K562 (cell line): ENCODE measurements around the gene DCHS2. TPM values are rescaled to one million over a fixed set of nuclear protein-coding genes. Genes with fewer than 3 reads are reported as not detected.

Experiments used
- ATAC-seq: fragments of 200-7000 bp; cut with Tn5 transposase; 3 replicates; pipeline ENCODE4 v1.9.1; 2020; ENCODE audit warnings: moderate library complexity
- BruUV-seq: library from RNA; stranded (reverse); fragments of 400-500 nt; replicated peaks from 2 replicates; lab custom pipeline; 2021; lab: Mats Ljungman, UMichigan
- CTCF ChIA-PET: fragments of 300-600 bp; formaldehyde crosslinking; extraction: SDS; loops from one replicate; lab custom pipeline; 2021; ENCODE audit warnings: low intra/inter-chr PET ratio; lab: Yijun Ruan, JAX
- POLR2A ChIA-PET: fragments of 300-600, 350-650 bp; sonication (Branson Sonifier 250); formaldehyde crosslinking; extraction: SDS; loops from one replicate; lab custom pipeline; 2021; ENCODE audit warnings: antibody characterized with exemption, inconsistent platforms; lab: Yijun Ruan, JAX
- DNase-seq, 4 experiments: peaks; one replicate each; pipeline versions ENCODE4 v3.0.0 to v3.0.0-alpha.2; 2011 to 2018; ENCODE audit warnings: low spot score in 3 of 4, mixed read lengths in 3 of 4; ENCODE audit errors: extremely low read depth in 1 of 4
- FAIRE-seq: peaks from 2 replicates; lab custom pipeline; 2011; peaks lifted over from hg19 to GRCh38; lab: Jason Lieb, UNC
- H2AFZ ChIP-seq: 2 replicates; pipeline ENCODE4 v1.6.0; 2011; ENCODE audit warnings: low read depth, low read length, control low read depth, inconsistent platforms
- H3K27ac ChIP-seq: fragments of 200-600 bp; 3 replicates; pipeline ENCODE4 v1.8.0; 2011; ENCODE audit warnings: low read depth, mild to moderate bottlenecking, control low read depth, inconsistent platforms, low read length, moderate library complexity, mixed read lengths; ENCODE audit errors: extremely low read depth
- H3K27me3 ChIP-seq, 2 experiments: fragments of 300-600 bp in 1 of 2; 2 replicates in 1 of 2; 3 replicates in 1 of 2; pipeline versions ENCODE4 v1.6.0 to v1.8.0; 2011; ENCODE audit warnings: inconsistent platforms in 2 of 2, low read length in 2 of 2, mild to moderate bottlenecking in 1 of 2, mixed read lengths in 1 of 2, moderate library complexity in 1 of 2; ENCODE audit not compliant: control insufficient read depth in 2 of 2, insufficient read depth in 2 of 2
- H3K36me3 ChIP-seq: fragments of 300-600 bp; 3 replicates; pipeline ENCODE4 v1.8.0; 2011; ENCODE audit warnings: mild to moderate bottlenecking, low read length, inconsistent platforms; ENCODE audit not compliant: control insufficient read depth, insufficient read depth
- H3K4me1 ChIP-seq, 2 experiments: fragments of 200-600 bp in 1 of 2; replicated peaks in 1 of 2; 2 replicates in 1 of 2; 3 replicates in 1 of 2; pipeline versions ENCODE4 v1.5.1 to v1.8.0; 2011; ENCODE audit warnings: inconsistent platforms in 2 of 2, low read length in 2 of 2, mild to moderate bottlenecking in 1 of 2, mixed read lengths in 1 of 2, moderate library complexity in 1 of 2; ENCODE audit not compliant: control insufficient read depth in 2 of 2, insufficient read depth in 2 of 2
- H3K4me2 ChIP-seq: 2 replicates; pipeline ENCODE4 v1.6.1; 2011; ENCODE audit warnings: low read length, control low read depth, inconsistent platforms, mixed read lengths; ENCODE audit not compliant: insufficient read depth
- H3K4me3 ChIP-seq: fragments of 200-600 bp; sonication (generic), shearing (Covaris generic); 2 replicates; pipeline ENCODE4 v1.5.1; 2016; ENCODE audit warnings: control low read depth, inconsistent platforms
- H3K79me2 ChIP-seq: fragments of 200-600 bp; 3 replicates; pipeline ENCODE4 v1.8.0; 2011; ENCODE audit warnings: low read length, inconsistent platforms; ENCODE audit not compliant: control insufficient read depth, insufficient read depth
- H3K9ac ChIP-seq, 2 experiments: 2 replicates each; pipeline versions ENCODE4 v1.6.0 to v1.6.1; 2011; ENCODE audit warnings: low read depth in 2 of 2, low read length in 2 of 2, control low read depth in 1 of 2, inconsistent platforms in 1 of 2, mild to moderate bottlenecking in 1 of 2, mixed read lengths in 1 of 2; ENCODE audit not compliant: insufficient read depth in 1 of 2
- H3K9me1 ChIP-seq: one replicate; pipeline ENCODE4 v1.6.0; 2011; ENCODE audit warnings: inconsistent platforms, mild to moderate bottlenecking, low read length, moderate library complexity; ENCODE audit not compliant: control insufficient read depth, insufficient read depth
- H3K9me3 ChIP-seq: replicated peaks from 2 replicates; pipeline ENCODE4 v1.5.1; 2011; ENCODE audit warnings: low read depth, low read length, inconsistent platforms; ENCODE audit not compliant: control insufficient read depth, insufficient read depth
- H4K20me1 ChIP-seq: replicated peaks from 2 replicates; pipeline ENCODE4 v1.6.1; 2011; ENCODE audit warnings: low read length, inconsistent platforms, mixed read lengths; ENCODE audit not compliant: control insufficient read depth, insufficient read depth
- BCLAF1 ChIP-seq, 2 experiments: fragments of 450-650 bp in 1 of 2; IDR thresholded peaks; 2 replicates each; pipeline ENCODE4 v1.6.1; 2011 to 2017; ENCODE audit warnings: low read depth in 2 of 2, antibody characterized with exemption in 1 of 2, borderline replicate concordance in 1 of 2, low read length in 1 of 2, mild to moderate bottlenecking in 1 of 2, mixed read lengths in 1 of 2; ENCODE audit not compliant: control insufficient read depth in 1 of 2
- DEAF1 ChIP-seq: fragments of 450-650 bp; formaldehyde crosslinking; IDR thresholded peaks from 2 replicates; pipeline ENCODE4 v1.4.0; 2020; ENCODE audit warnings: mild to moderate bottlenecking, moderate library complexity
- DPF2 ChIP-seq: fragments of 450-650 bp; IDR thresholded peaks from 2 replicates; pipeline ENCODE4 v1.6.1; 2016
- ERF ChIP-seq: fragments of 450-650 bp; formaldehyde crosslinking; IDR thresholded peaks from 2 replicates; pipeline ENCODE4 v1.4.0; 2020; ENCODE audit warnings: mild to moderate bottlenecking, mixed read lengths
- GABPB2 ChIP-seq: fragments of 250-450 bp; sonication (Bioruptor Pico); conservative IDR thresholded peaks from 2 replicates; pipeline ENCODE4 v1.5.1; 2021; ENCODE audit warnings: mild to moderate bottlenecking
- HES1 ChIP-seq: fragments of 450-650 bp; IDR thresholded peaks from 2 replicates; pipeline ENCODE4 v1.6.1; 2016; ENCODE audit warnings: low read depth, mild to moderate bottlenecking, moderate library complexity
- HNRNPLL ChIP-seq: fragments of 200-400 bp; formaldehyde crosslinking; IDR thresholded peaks from 2 replicates; pipeline ENCODE4 v1.6.1; 2017; ENCODE audit warnings: low read length, low read depth, mild to moderate bottlenecking; ENCODE audit not compliant: poor library complexity, severe bottlenecking
- MCM2 ChIP-seq: fragments of 450-650 bp; IDR thresholded peaks from 2 replicates; pipeline ENCODE4 v1.6.1; 2017; ENCODE audit warnings: low read depth, mild to moderate bottlenecking
- MCM3 ChIP-seq: fragments of 450-650 bp; IDR thresholded peaks from 2 replicates; pipeline ENCODE4 v1.6.1; 2016
- MXD1 ChIP-seq: fragments of 250-450 bp; sonication (Bioruptor Pico); IDR thresholded peaks from 2 replicates; pipeline ENCODE4 v1.8.0; 2021; ENCODE audit warnings: borderline replicate concordance, mild to moderate bottlenecking, moderate library complexity; ENCODE audit not compliant: poor library complexity, severe bottlenecking
- PHF21A ChIP-seq: fragments of 450-650 bp; IDR thresholded peaks from 2 replicates; pipeline ENCODE4 v1.6.1; 2017; ENCODE audit warnings: low read depth, borderline replicate concordance
- SMAD2 ChIP-seq: fragments of 150-350 bp; IDR thresholded peaks from 2 replicates; pipeline ENCODE4 v1.6.1; 2014; ENCODE audit warnings: low read depth, mild to moderate bottlenecking, low read length
- SMAD3 ChIP-seq: fragments of 450-650 bp; formaldehyde crosslinking; conservative IDR thresholded peaks from 2 replicates; pipeline ENCODE4 v1.4.0; 2020; ENCODE audit warnings: mild to moderate bottlenecking
- ZBED1 ChIP-seq: IDR thresholded peaks from 2 replicates; pipeline ENCODE4 v1.6.1; 2014
- ZNF212 ChIP-seq: fragments of 450-650 bp; formaldehyde crosslinking; IDR thresholded peaks from 2 replicates; pipeline ENCODE4 v1.4.0; 2020; ENCODE audit warnings: mild to moderate bottlenecking
- ZNF282 ChIP-seq: sonication (generic); formaldehyde crosslinking; IDR thresholded peaks from 2 replicates; pipeline ENCODE4 v1.8.1; 2023; ENCODE audit warnings: missing genetic modification reagents
- WGBS: fragments of 100-300 bp; shearing (Covaris generic); methylation state at CpG from one replicate; pipeline ENCODE4 v1.1.6; 2016; ENCODE audit warnings: low coverage, mixed read lengths; ENCODE audit not compliant: insufficient coverage; ENCODE audit errors: missing lambda C conversion rate; 5-methylcytosine and 5-hydroxymethylcytosine counted together
- in situ Hi-C: fragments of 300-500 bp; cut with MboI; formaldehyde crosslinking; loops from 4 replicates; pipeline ENCODE4 v1.15.0; 2018; ENCODE audit warnings: inconsistent platforms, mixed read lengths
- intact Hi-C: fragments of 100-400 bp; cut with micrococcal nuclease; formaldehyde crosslinking; loops from 2 replicates; pipeline ENCODE4 v1.14.2; 2022
- polyA plus RNA-seq, 8 experiments: library from polyadenylated mRNA; depleted of rRNA in 4 of 8; stranded (reverse) in 5 of 8; unstranded in 3 of 8; fragments of >200 nt; fragmentation: Nextera tagmentation in 2 of 8; fragmentation: Illumina TruSeq in 1 of 8; extraction: Ambion mirVana in 2 of 8; extraction: Trizol in 1 of 8; gene quantifications; 2 replicates each; pipeline versions ENCODE4 v1.2.1 to v1.2.3, GENCODE V29; 2011 to 2014; ENCODE audit warnings: inconsistent platforms in 1 of 8, missing spikeins in 1 of 8
- total RNA-seq, 7 experiments: library from RNA; depleted of rRNA in 6 of 7; stranded (reverse); fragments of >200 nt in 6 of 7; fragmentation: Illumina TruSeq in 2 of 7; extraction: Trizol in 2 of 7; gene quantifications; 2 replicates each; pipeline versions ENCODE4 v1.2.1 to v1.2.3, GENCODE V29; 2011 to 2021; ENCODE audit warnings: low replicate concordance in 1 of 7

The DCHS2 gene
- total and polyA plus RNA-seq, 9 of the 15 experiments (the other 6 are each of a cell fraction or from before 2014, with no cell fraction given), result 0.49 to 7.1 (median 5.3) TPM

- TF ChIP-seq BCLAF1 (IDR thresholded peaks at IDR 0.05; ENCODE audit: borderline replicate concordance in 1 of 2, control insufficient read depth in 1 of 2, low read depth in 2 of 2, low read length in 1 of 2) (no peak), ERF (CRISPR knock-in tag) (no peak), MCM2 (no peak), DPF2 (no peak), ZNF282 (CRISPR knock-in tag) (no peak), ZBED1 (no peak), PHF21A (no peak)
Observed at GRCh38 chr4:154184238-154184637, 307.4 kb downstream of the DCHS2 start (continued).

GRCh38 chr4:154183264-154183663, 308.3 kb downstream of the DCHS2 start:
- Histone ChIP-seq H3K79me2 (no peaks in the 10 kb centered on the region), H3K27ac (no peak overlapping the region), H2AFZ (no peak overlapping the region), H3K4me3 (no peak overlapping the region), H3K36me3 (no peaks in the 10 kb centered on the region), H3K4me2 (no peak overlapping the region), H3K4me1 (no peaks in the 10 kb centered on the region), H3K9me3 (no peaks in the 10 kb centered on the region), H4K20me1 (no peaks in the 10 kb centered on the region), H3K27me3 (peaks cover 0 to 2% of the 10 kb centered on the region in 2 experiments; a peak in 2 of 5 replicates), H3K9ac (no peak overlapping the region), H3K9me1 (no peaks in the 10 kb centered on the region)
- ATAC-seq, result no peak
- ChIA-PET CTCF (no interaction called here), POLR2A (interaction anchor here (0.5 kb wide), 1 partner anchor 273 kb away, joined by 3 read pairs; no protein-coding TSS in a partner anchor)
- no peak for DNase-seq
- no TSS peak for BruUV-seq
- in situ Hi-C loops, result no loop called here
- intact Hi-C loops, result no loop called here
- WGBS, result 0% methylated on average over 1 of the region's 1 CpG
- no peak for FAIRE-seq
- no peak for TF ChIP-seq HNRNPLL
- TF ChIP-seq SMAD3 (CRISPR knock-in tag), result no peak
- TF ChIP-seq DEAF1, result no peak
- no peak for TF ChIP-seq MXD1 (CRISPR knock-in tag)
- no peak for TF ChIP-seq SMAD2
- no peak for TF ChIP-seq MCM3
- TF ChIP-seq HES1, result no peak
- TF ChIP-seq GABPB2 (CRISPR knock-in tag), result no peak
- TF ChIP-seq ZNF212 (CRISPR knock-in tag), result no peak
